Measurements from ENCODE around the gene KCNJ6.

DNA sequence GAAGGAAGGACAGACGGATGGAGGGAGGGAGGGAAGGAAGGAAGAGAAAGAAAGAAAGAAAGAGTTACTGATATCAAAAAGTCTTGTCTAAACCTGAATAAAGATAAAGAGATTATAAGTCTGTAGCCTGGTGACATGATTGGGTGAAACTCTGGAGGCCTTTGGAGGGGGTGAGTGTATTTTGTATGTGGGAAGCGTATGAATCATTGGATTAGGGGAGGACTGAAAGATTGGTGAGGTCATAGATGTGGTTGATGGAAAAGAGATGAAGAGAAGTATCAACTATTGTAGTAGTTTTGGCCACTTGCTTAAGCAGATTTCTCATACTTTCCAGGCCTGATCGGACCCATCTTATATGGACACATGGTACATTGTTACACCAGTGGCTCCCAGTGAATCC lies 11.5 kb upstream of the KCNJ6 start:
- TF ChIP-seq, protein P1, sequence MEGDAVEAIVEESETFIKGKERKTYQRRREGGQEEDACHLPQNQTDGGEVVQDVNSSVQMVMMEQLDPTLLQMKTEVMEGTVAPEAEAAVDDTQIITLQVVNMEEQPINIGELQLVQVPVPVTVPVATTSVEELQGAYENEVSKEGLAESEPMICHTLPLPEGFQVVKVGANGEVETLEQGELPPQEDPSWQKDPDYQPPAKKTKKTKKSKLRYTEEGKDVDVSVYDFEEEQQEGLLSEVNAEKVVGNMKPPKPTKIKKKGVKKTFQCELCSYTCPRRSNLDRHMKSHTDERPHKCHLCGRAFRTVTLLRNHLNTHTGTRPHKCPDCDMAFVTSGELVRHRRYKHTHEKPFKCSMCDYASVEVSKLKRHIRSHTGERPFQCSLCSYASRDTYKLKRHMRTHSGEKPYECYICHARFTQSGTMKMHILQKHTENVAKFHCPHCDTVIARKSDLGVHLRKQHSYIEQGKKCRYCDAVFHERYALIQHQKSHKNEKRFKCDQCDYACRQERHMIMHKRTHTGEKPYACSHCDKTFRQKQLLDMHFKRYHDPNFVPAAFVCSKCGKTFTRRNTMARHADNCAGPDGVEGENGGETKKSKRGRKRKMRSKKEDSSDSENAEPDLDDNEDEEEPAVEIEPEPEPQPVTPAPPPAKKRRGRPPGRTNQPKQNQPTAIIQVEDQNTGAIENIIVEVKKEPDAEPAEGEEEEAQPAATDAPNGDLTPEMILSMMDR (IDR thresholded peaks at IDR 0.05) = no peak
- no peak for TF ChIP-seq POLR2A (IDR thresholded peaks at IDR 0.05)

All from testis (tissue), 2 donors.